ENCODE measurements around the gene CFAP53. TPM values are rescaled to one million over a fixed set of nuclear protein-coding genes. Genes with fewer than 3 reads are reported as not detected.
A peak's percentile ranks its signal among the peaks of the same experiment; 100 is the strongest.

CFAP53 gene
- total RNA-seq, 2 donors from 2014 or later = 0.24 to 0.28 TPM

DNA sequence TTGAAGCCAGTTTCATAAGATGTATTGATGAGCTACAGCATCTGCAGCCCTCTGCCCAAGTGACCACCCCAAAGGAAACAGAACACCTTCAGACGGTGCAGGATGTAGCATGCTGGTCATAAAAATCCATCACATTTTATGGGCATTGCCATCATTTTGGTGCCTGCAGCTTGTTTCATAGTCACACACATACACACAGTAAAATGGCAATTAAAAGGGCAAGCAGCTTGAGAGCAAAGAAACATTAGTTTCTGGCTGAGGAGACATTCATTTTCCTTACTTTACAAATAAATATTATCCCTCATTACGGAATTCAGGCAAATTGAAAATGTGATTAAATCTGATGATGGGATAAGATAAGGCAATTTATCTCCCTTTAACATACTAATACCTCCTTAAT, 84.7 kb downstream of the CFAP53 start:
- DNase-seq (no peak), ATAC-seq (no peak)
- intact Hi-C loops (cut with DNase I, micrococcal nuclease) = no loop called here

DNA sequence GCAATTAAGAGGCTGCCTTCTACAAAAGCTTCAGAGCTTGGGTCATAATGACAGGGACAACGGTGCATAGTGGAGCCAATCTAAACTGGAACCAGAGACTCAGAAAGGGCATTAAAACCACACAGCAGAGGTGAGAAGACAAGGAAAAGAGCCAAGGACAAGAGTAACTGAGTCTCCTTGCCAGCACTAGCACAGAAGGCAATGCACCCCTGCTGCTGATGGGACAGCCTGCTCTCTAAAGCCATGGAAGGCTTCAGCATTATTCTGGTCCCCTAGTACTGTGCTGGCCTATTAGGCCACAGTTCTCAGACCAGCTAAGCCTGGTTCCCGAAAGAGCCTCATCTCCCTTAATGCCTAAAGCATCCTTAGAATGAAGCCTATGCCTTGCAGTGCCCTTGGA, 86.8 kb downstream of the CFAP53 start:
- intact Hi-C loops (cut with DNase I, micrococcal nuclease) = no loop called here
- DNase-seq (no peak), ATAC-seq (no peak)

DNA sequence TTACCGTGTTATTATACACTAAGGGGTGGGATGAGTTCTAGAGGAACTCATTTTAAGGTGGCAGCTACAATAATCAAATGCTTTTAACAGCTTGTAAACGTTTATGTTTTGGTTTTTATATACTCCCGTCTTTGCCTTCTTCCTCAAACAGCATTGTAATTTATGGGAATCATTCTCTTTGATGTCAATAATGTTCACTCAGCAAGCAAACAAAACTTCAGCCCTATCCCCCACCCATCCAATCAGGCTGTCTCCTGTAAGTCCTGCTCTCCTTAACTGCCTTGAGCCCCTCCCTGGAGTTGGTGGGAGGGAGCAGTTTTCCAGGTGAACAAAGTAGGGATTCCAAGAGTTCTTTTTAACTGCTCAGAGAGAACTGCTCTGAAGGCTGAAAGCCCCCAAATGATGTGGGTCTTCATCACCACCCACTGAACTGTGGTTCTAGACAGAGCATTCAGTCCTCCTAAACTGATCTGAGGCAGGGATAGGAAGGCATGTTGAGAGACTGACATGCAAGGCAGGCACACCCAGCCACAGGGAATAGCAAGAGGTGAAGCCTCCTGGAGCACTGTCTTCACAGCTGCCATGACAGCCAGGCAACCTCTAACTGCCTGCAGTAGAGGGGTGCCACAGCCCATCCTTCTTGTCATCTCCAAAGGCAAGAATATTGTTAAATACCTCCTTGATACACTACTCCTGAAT, 88.9 kb downstream of the CFAP53 start:
- ATAC-seq (peak; percentile 92), DNase-seq (peak; percentile 36 to 53)
- intact Hi-C loops (cut with DNase I, micrococcal nuclease) = no loop called here

Other genes starting within 250 kb of the CFAP53 start
- 100 to 1,000 TPM; 128 to 139 TPM for gene MYO5B, start 71.3 kb downstream of the CFAP53 start, total RNA-seq
- gene MBD1, start 15.0 kb upstream of the CFAP53 start, total RNA-seq = 10 to 100 TPM; 66.4 to 68.0 TPM
- 10 to 100 TPM; 67.1 to 81.0 TPM for gene CXXC1, start 21.2 kb upstream of the CFAP53 start, total RNA-seq
- gene SKA1, start 108.6 kb upstream of the CFAP53 start, total RNA-seq = 1 to 10 TPM; 1.0 to 3.8 TPM